ENCODE measurements around the gene CRIP2. TPM values are rescaled to one million over a fixed set of nuclear protein-coding genes. Genes with fewer than 3 reads are reported as not detected.

The CRIP2 gene
- total and polyA plus RNA-seq, 9 of the 15 experiments (the other 6 are each of a cell fraction or from before 2014, with no cell fraction given): 0.18 to 2.0 (median 0.69) TPM; not detected in 1

DNA sequence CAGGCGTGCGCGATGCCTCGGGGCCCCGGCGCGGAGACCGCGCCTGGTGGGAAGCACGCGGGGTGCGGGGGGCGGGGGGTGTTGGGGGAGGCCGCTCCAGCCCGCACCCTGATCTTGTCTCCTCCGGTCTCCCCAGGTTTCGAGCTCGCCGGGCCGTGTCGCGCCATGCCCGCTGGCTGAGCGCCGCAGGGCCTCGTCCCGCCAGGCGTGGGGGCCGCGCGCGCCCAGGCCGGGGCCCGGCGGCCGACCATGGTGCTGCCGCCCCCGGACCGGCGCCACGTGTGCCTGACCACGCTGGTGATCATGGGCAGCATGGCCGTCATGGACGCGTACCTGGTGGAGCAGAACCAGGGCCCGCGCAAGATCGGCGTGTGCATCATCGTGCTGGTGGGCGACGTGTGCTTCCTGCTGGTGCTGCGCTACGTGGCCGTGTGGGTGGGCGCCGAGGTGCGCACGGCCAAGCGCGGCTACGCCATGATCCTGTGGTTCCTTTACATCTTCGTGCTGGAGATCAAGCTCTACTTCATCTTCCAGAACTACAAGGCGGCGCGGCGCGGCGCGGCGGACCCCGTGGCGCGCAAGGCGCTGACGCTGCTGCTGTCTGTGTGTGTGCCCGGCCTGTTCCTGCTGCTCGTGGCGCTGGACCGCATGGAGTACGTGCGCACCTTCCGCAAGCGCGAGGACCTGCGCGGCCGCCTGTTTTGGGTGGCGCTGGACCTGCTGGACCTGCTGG, 54.1 kb downstream of the CRIP2 start (continued):
- TF ChIP-seq, protein P1, sequence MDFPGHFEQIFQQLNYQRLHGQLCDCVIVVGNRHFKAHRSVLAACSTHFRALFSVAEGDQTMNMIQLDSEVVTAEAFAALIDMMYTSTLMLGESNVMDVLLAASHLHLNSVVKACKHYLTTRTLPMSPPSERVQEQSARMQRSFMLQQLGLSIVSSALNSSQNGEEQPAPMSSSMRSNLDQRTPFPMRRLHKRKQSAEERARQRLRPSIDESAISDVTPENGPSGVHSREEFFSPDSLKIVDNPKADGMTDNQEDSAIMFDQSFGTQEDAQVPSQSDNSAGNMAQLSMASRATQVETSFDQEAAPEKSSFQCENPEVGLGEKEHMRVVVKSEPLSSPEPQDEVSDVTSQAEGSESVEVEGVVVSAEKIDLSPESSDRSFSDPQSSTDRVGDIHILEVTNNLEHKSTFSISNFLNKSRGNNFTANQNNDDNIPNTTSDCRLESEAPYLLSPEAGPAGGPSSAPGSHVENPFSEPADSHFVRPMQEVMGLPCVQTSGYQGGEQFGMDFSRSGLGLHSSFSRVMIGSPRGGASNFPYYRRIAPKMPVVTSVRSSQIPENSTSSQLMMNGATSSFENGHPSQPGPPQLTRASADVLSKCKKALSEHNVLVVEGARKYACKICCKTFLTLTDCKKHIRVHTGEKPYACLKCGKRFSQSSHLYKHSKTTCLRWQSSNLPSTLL (IDR thresholded peaks at IDR 0.05): no peak
- TF ChIP-seq, protein P2, sequence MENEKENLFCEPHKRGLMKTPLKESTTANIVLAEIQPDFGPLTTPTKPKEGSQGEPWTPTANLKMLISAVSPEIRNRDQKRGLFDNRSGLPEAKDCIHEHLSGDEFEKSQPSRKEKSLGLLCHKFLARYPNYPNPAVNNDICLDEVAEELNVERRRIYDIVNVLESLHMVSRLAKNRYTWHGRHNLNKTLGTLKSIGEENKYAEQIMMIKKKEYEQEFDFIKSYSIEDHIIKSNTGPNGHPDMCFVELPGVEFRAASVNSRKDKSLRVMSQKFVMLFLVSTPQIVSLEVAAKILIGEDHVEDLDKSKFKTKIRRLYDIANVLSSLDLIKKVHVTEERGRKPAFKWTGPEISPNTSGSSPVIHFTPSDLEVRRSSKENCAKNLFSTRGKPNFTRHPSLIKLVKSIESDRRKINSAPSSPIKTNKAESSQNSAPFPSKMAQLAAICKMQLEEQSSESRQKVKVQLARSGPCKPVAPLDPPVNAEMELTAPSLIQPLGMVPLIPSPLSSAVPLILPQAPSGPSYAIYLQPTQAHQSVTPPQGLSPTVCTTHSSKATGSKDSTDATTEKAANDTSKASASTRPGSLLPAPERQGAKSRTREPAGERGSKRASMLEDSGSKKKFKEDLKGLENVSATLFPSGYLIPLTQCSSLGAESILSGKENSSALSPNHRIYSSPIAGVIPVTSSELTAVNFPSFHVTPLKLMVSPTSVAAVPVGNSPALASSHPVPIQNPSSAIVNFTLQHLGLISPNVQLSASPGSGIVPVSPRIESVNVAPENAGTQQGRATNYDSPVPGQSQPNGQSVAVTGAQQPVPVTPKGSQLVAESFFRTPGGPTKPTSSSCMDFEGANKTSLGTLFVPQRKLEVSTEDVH (IDR thresholded peaks at IDR 0.05; ENCODE audit: low read depth, partially characterized antibody): no peak

DNA sequence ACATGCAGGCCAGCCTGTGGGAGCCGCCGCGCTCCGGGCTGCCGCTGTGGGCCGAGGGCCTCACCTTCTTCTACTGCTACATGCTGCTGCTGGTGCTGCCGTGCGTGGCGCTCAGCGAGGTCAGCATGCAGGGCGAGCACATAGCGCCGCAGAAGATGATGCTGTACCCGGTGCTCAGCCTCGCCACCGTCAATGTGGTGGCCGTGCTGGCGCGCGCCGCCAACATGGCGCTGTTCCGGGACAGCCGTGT, 54.6 kb downstream of the CRIP2 start:
- BruUV-seq (replicated peaks): no TSS peak

More for the DNA sequence above, 54.6 kb downstream of the CRIP2 start:
- no peak for DNase-seq (ENCODE audit: extremely low read depth in 1 of 4, low spot score in 3 of 4)
- Histone ChIP-seq H3K4me1 (replicated peaks in 1 of 2; ENCODE audit: control insufficient read depth in 2 of 2, insufficient read depth in 2 of 2, low read length in 2 of 2) (peaks cover 0 to 53% of the 10 kb centered on the region in 2 experiments; a peak in 2 of 5 replicates), H3K9me1 (ENCODE audit: control insufficient read depth, insufficient read depth, low read length) (no peaks in the 10 kb centered on the region), H3K9ac (ENCODE audit: insufficient read depth in 1 of 2, low read depth in 2 of 2, low read length in 2 of 2) (no peak overlapping the region), H3K27me3 (ENCODE audit: control insufficient read depth in 2 of 2, insufficient read depth in 2 of 2, low read length in 2 of 2) (peaks cover 2 to 36% of the 10 kb centered on the region in 2 experiments; a peak in 2 of 5 replicates), H2AFZ (ENCODE audit: low read depth, low read length) (no peak overlapping the region), H3K79me2 (ENCODE audit: control insufficient read depth, insufficient read depth, low read length) (no peaks in the 10 kb centered on the region), H3K9me3 (replicated peaks; ENCODE audit: control insufficient read depth, insufficient read depth, low read depth, low read length) (no peaks in the 10 kb centered on the region), H3K36me3 (ENCODE audit: control insufficient read depth, insufficient read depth, low read length) (no peaks in the 10 kb centered on the region), H3K27ac (ENCODE audit: extremely low read depth, low read depth, low read length) (no peak overlapping the region), H3K4me3 (no peak overlapping the region), H4K20me1 (replicated peaks; ENCODE audit: control insufficient read depth, insufficient read depth, low read length) (no peaks in the 10 kb centered on the region), H3K4me2 (ENCODE audit: insufficient read depth, low read length) (no peak overlapping the region)
- ChIA-PET CTCF (ENCODE audit: low intra/inter-chr PET ratio) (no interaction called here), POLR2A (no interaction called here)
- no peak for ATAC-seq
- no peak for TF ChIP-seq YY1 (IDR thresholded peaks at IDR 0.05; ENCODE audit: borderline replicate concordance in 1 of 3, control insufficient read depth in 1 of 3, extremely low read depth in 1 of 3, insufficient read depth in 3 of 3, insufficient read length in 1 of 3, insufficient replicate concordance in 2 of 3, low read depth in 1 of 3, low read length in 2 of 3)
- TF ChIP-seq NCOA1 (IDR thresholded peaks at IDR 0.05; ENCODE audit: low read depth): no peak
- in situ Hi-C loops (cut with MboI): no loop called here
- intact Hi-C loops (cut with micrococcal nuclease): loop anchor here (5.0 to 10.0 kb wide), 2 partner anchors 54 to 437 kb away; partner anchors contain the start of gene CRIP2
- 20% methylated on average over 1 of the region's 24 CpGs for WGBS (ENCODE audit: insufficient coverage, low coverage, missing lambda C conversion rate)
- no peak for FAIRE-seq

Other genes starting within 250 kb of the CRIP2 start
Only the 7 nearest of the 8 such genes appear.
- 24.6 and 24.9 TPM in 2 replicates for gene BRF1, start 173.8 kb upstream of the CRIP2 start, total RNA-seq (2014; rRNA removed)
- gene BRF1, start 173.8 kb upstream of the CRIP2 start, total RNA-seq (2014; rRNA removed; fragmentation: Illumina TruSeq; extraction: Trizol): 6.9 and 9.3 TPM in 2 replicates
- gene BRF1, start 173.8 kb upstream of the CRIP2 start, total RNA-seq (2015; rRNA removed; fragmentation: Illumina TruSeq; extraction: Trizol): 12.5 and 12.7 TPM in 2 replicates
- 22.5 and 22.6 TPM in 2 replicates for gene BRF1, start 173.8 kb upstream of the CRIP2 start, total RNA-seq (2021)
- gene BRF1, start 173.8 kb upstream of the CRIP2 start, polyA plus RNA-seq (2011; rRNA removed): 3.6 and 5.6 TPM in 2 replicates
- gene BRF1, start 173.8 kb upstream of the CRIP2 start, polyA plus RNA-seq (2014; fragmentation: Illumina TruSeq; extraction: Trizol): 8.2 and 10.5 TPM in 2 replicates
- under 1 TPM; 0.14 to 0.17 TPM for gene BRF1, start 173.8 kb upstream of the CRIP2 start, polyA plus RNA-seq (2014; fragmentation: Nextera tagmentation; extraction: Ambion mirVana)
- gene BRF1, start 173.8 kb upstream of the CRIP2 start, polyA plus RNA-seq (2014; rRNA removed): 12.8 and 14.6 TPM in 2 replicates
- 13.2 and 21.3 TPM in 2 replicates for gene PACS2, start 160.1 kb upstream of the CRIP2 start, total RNA-seq (2014; rRNA removed)
- gene PACS2, start 160.1 kb upstream of the CRIP2 start, total RNA-seq (2014; rRNA removed; fragmentation: Illumina TruSeq; extraction: Trizol): 4.4 and 5.9 TPM in 2 replicates
- 10.4 and 11.6 TPM in 2 replicates for gene PACS2, start 160.1 kb upstream of the CRIP2 start, total RNA-seq (2015; rRNA removed; fragmentation: Illumina TruSeq; extraction: Trizol)
- 20.8 and 21.0 TPM in 2 replicates for gene PACS2, start 160.1 kb upstream of the CRIP2 start, total RNA-seq (2021)
- gene PACS2, start 160.1 kb upstream of the CRIP2 start, polyA plus RNA-seq (2011; rRNA removed): 8.8 and 9.9 TPM in 2 replicates
- gene PACS2, start 160.1 kb upstream of the CRIP2 start, polyA plus RNA-seq (2014; fragmentation: Illumina TruSeq; extraction: Trizol): 4.3 and 9.0 TPM in 2 replicates
- gene PACS2, start 160.1 kb upstream of the CRIP2 start, polyA plus RNA-seq (2014; fragmentation: Nextera tagmentation; extraction: Ambion mirVana): under 1 TPM; 0.11 to 0.34 TPM
- 14.6 and 16.6 TPM in 2 replicates for gene PACS2, start 160.1 kb upstream of the CRIP2 start, polyA plus RNA-seq (2014; rRNA removed)
- 0.04 and 0.05 TPM in 2 replicates for gene TEX22, start 76.3 kb upstream of the CRIP2 start, total RNA-seq (2014; rRNA removed)
- 0.06 and 0.55 TPM in 2 replicates for gene TEX22, start 76.3 kb upstream of the CRIP2 start, total RNA-seq (2014; rRNA removed; fragmentation: Illumina TruSeq; extraction: Trizol)
- 0.14 and 0.45 TPM in 2 replicates for gene TEX22, start 76.3 kb upstream of the CRIP2 start, total RNA-seq (2015; rRNA removed; fragmentation: Illumina TruSeq; extraction: Trizol)
- 1.0 and 1.7 TPM in 2 replicates for gene TEX22, start 76.3 kb upstream of the CRIP2 start, total RNA-seq (2021)
- 0.31 and 0.50 TPM in 2 replicates for gene TEX22, start 76.3 kb upstream of the CRIP2 start, polyA plus RNA-seq (2011; rRNA removed)
- 0.04 and 0.14 TPM in 2 replicates for gene TEX22, start 76.3 kb upstream of the CRIP2 start, polyA plus RNA-seq (2014; fragmentation: Illumina TruSeq; extraction: Trizol)
- gene TEX22, start 76.3 kb upstream of the CRIP2 start, polyA plus RNA-seq (2014; fragmentation: Nextera tagmentation; extraction: Ambion mirVana): not detected
- gene TEX22, start 76.3 kb upstream of the CRIP2 start, polyA plus RNA-seq (2014; rRNA removed): 0.18 and 0.23 TPM in 2 replicates
- 48.1 and 61.0 TPM in 2 replicates for gene MTA1, start 55.0 kb upstream of the CRIP2 start, total RNA-seq (2014; rRNA removed)
- 11.6 and 12.2 TPM in 2 replicates for gene MTA1, start 55.0 kb upstream of the CRIP2 start, total RNA-seq (2014; rRNA removed; fragmentation: Illumina TruSeq; extraction: Trizol)
- gene MTA1, start 55.0 kb upstream of the CRIP2 start, total RNA-seq (2015; rRNA removed; fragmentation: Illumina TruSeq; extraction: Trizol): 32.3 and 33.4 TPM in 2 replicates
- 107 and 118 TPM in 2 replicates for gene MTA1, start 55.0 kb upstream of the CRIP2 start, total RNA-seq (2021)
- gene MTA1, start 55.0 kb upstream of the CRIP2 start, polyA plus RNA-seq (2011; rRNA removed): 47.7 and 58.6 TPM in 2 replicates
- 29.5 and 45.4 TPM in 2 replicates for gene MTA1, start 55.0 kb upstream of the CRIP2 start, polyA plus RNA-seq (2014; fragmentation: Illumina TruSeq; extraction: Trizol)
- gene MTA1, start 55.0 kb upstream of the CRIP2 start, polyA plus RNA-seq (2014; fragmentation: Nextera tagmentation; extraction: Ambion mirVana): under 1 TPM; 0.13 to 0.14 TPM
- 90.0 and 103 TPM in 2 replicates for gene MTA1, start 55.0 kb upstream of the CRIP2 start, polyA plus RNA-seq (2014; rRNA removed)
- not detected in 2 replicates for gene CRIP1, start 12.1 kb downstream of the CRIP2 start, total RNA-seq (2014; rRNA removed)
- gene CRIP1, start 12.1 kb downstream of the CRIP2 start, total RNA-seq (2014; rRNA removed; fragmentation: Illumina TruSeq; extraction: Trizol): not detected in 2 replicates
- gene CRIP1, start 12.1 kb downstream of the CRIP2 start, total RNA-seq (2015; rRNA removed; fragmentation: Illumina TruSeq; extraction: Trizol): not detected in 2 replicates
- gene CRIP1, start 12.1 kb downstream of the CRIP2 start, total RNA-seq (2021): 0.58 and 0.98 TPM in 2 replicates
- 0.14 and 0.23 TPM in 2 replicates for gene CRIP1, start 12.1 kb downstream of the CRIP2 start, polyA plus RNA-seq (2011; rRNA removed)
- not detected in 2 replicates for gene CRIP1, start 12.1 kb downstream of the CRIP2 start, polyA plus RNA-seq (2014; fragmentation: Illumina TruSeq; extraction: Trizol)
- gene CRIP1, start 12.1 kb downstream of the CRIP2 start, polyA plus RNA-seq (2014; fragmentation: Nextera tagmentation; extraction: Ambion mirVana): not detected
- gene CRIP1, start 12.1 kb downstream of the CRIP2 start, polyA plus RNA-seq (2014; rRNA removed): 0.11 TPM in 1 of 2 replicates, not detected in the other
- gene TEDC1, start 16.4 kb downstream of the CRIP2 start, total RNA-seq (2014; rRNA removed): 26.4 and 28.3 TPM in 2 replicates
- 0.64 and 0.84 TPM in 2 replicates for gene TEDC1, start 16.4 kb downstream of the CRIP2 start, total RNA-seq (2014; rRNA removed; fragmentation: Illumina TruSeq; extraction: Trizol)
- gene TEDC1, start 16.4 kb downstream of the CRIP2 start, total RNA-seq (2015; rRNA removed; fragmentation: Illumina TruSeq; extraction: Trizol): 6.6 and 8.8 TPM in 2 replicates
- gene TEDC1, start 16.4 kb downstream of the CRIP2 start, total RNA-seq (2021): 20.1 and 25.7 TPM in 2 replicates
- 5.9 and 6.6 TPM in 2 replicates for gene TEDC1, start 16.4 kb downstream of the CRIP2 start, polyA plus RNA-seq (2011; rRNA removed)
- 1.2 and 6.8 TPM in 2 replicates for gene TEDC1, start 16.4 kb downstream of the CRIP2 start, polyA plus RNA-seq (2014; fragmentation: Illumina TruSeq; extraction: Trizol)
- gene TEDC1, start 16.4 kb downstream of the CRIP2 start, polyA plus RNA-seq (2014; fragmentation: Nextera tagmentation; extraction: Ambion mirVana): under 1 TPM; 0.21 to 0.25 TPM
- 18.9 and 19.4 TPM in 2 replicates for gene TEDC1, start 16.4 kb downstream of the CRIP2 start, polyA plus RNA-seq (2014; rRNA removed)
- gene TMEM121, start 51.8 kb downstream of the CRIP2 start, total RNA-seq (2014; rRNA removed): 0.36 TPM in 1 of 2 replicates, not detected in the other
- gene TMEM121, start 51.8 kb downstream of the CRIP2 start, total RNA-seq (2014; rRNA removed; fragmentation: Illumina TruSeq; extraction: Trizol): not detected in 2 replicates
- gene TMEM121, start 51.8 kb downstream of the CRIP2 start, total RNA-seq (2015; rRNA removed; fragmentation: Illumina TruSeq; extraction: Trizol): not detected in 2 replicates
- 0.31 TPM in 1 of 2 replicates, not detected in the other for gene TMEM121, start 51.8 kb downstream of the CRIP2 start, total RNA-seq (2021)
- 0.09 TPM in 1 of 2 replicates, not detected in the other for gene TMEM121, start 51.8 kb downstream of the CRIP2 start, polyA plus RNA-seq (2011; rRNA removed)
- not detected in 2 replicates for gene TMEM121, start 51.8 kb downstream of the CRIP2 start, polyA plus RNA-seq (2014; fragmentation: Illumina TruSeq; extraction: Trizol)
- gene TMEM121, start 51.8 kb downstream of the CRIP2 start, polyA plus RNA-seq (2014; fragmentation: Nextera tagmentation; extraction: Ambion mirVana): not detected
- not detected in 2 replicates for gene TMEM121, start 51.8 kb downstream of the CRIP2 start, polyA plus RNA-seq (2014; rRNA removed)